Heart left ventricle (tissue), 16 donors: ENCODE data around the gene CNTFR. TPM values are rescaled to one million over a fixed set of nuclear protein-coding genes. Genes with fewer than 3 reads are reported as not detected.

Experiments used
- ATAC-seq, 4 donors: fragments of 200-7000 bp; cut with Tn5 transposase; one replicate each; pipeline ENCODE4 v1.9.1; 2020 to 2022; ENCODE audit warnings: moderate library complexity in 4 of 4, mild to moderate bottlenecking in 3 of 4, moderate number of reproducible peaks in 1 of 4
- DNase-seq, 5 donors: peaks; one replicate each; pipeline ENCODE4 v3.0.0-alpha.2; 2020
- H3K27ac ChIP-seq, 12 donors: fragments of 200-600 bp; sonication (generic) in 4 of 12; one replicate each; pipeline versions ENCODE4 v1.5.0 to v1.8.0; 2016 to 2022; ENCODE audit warnings: mild to moderate bottlenecking in 2 of 12
- H3K27me3 ChIP-seq, 9 donors: fragments of 200-600 bp; sonication (generic) in 2 of 9; one replicate each; pipeline versions ENCODE4 v1.5.1 to v1.8.0; 2016 to 2022; ENCODE audit warnings: mild to moderate bottlenecking in 3 of 9
- H3K36me3 ChIP-seq, 9 donors: fragments of 200-600 bp; sonication (generic) in 2 of 9; one replicate each; pipeline versions ENCODE4 v1.5.0 to v1.8.0; 2018 to 2022; ENCODE audit warnings: mild to moderate bottlenecking in 2 of 9
- H3K4me1 ChIP-seq, 12 donors: fragments of 200-600 bp; sonication (generic) in 4 of 12; one replicate each; pipeline versions ENCODE4 v1.5.0 to v1.8.0; 2016 to 2022; ENCODE audit warnings: mild to moderate bottlenecking in 3 of 12
- H3K4me3 ChIP-seq, 12 donors: fragments of 200-600 bp; sonication (generic) in 4 of 12; one replicate each; pipeline versions ENCODE4 v1.5.0 to v1.8.0; 2017 to 2022; ENCODE audit warnings: mild to moderate bottlenecking in 9 of 12, moderate library complexity in 4 of 12
- H3K9me3 ChIP-seq, 12 donors: fragments of 200-600 bp; sonication (generic) in 4 of 12; one replicate each; pipeline versions ENCODE4 v1.5.0 to v1.8.0; 2016 to 2022; ENCODE audit warnings: mild to moderate bottlenecking in 1 of 12
- CTCF ChIP-seq, 12 donors: fragments of 200-600 bp; sonication (generic) in 4 of 12; IDR thresholded peaks; one replicate each; pipeline versions ENCODE4 v1.5.0 to v1.8.0; 2018 to 2022; ENCODE audit warnings: antibody characterized with exemption in 12 of 12, mild to moderate bottlenecking in 5 of 12
- POLR2A ChIP-seq, 2 donors: fragments of 450-650 bp; IDR thresholded peaks; one replicate each; pipeline ENCODE4 v1.6.1; 2017; ENCODE audit warnings: antibody characterized with exemption in 2 of 2, mild to moderate bottlenecking in 2 of 2, moderate library complexity in 2 of 2
- WGBS, 4 donors: extraction: QIAGEN DNeasy Blood & Tissue Kit in 2 of 4; methylation state at CpG; one replicate each; pipeline versions ENCODE4 v1.1.5 to v1.1.7; 2013 to 2018; 5-methylcytosine and 5-hydroxymethylcytosine counted together
- intact Hi-C, 10 donors: fragments of 100-400 bp; cut with DNase I; formaldehyde crosslinking; loops; one replicate each; pipeline versions ENCODE4 v1.11.1 to v1.14.2; 2022
- polyA plus RNA-seq, 2 donors: library from polyadenylated mRNA; stranded (reverse); fragments of 200-250 nt; gene quantifications; one replicate each; pipeline ENCODE4 v1.2.3, GENCODE V29; 2013
- total RNA-seq, 9 donors: library from RNA; depleted of rRNA in 2 of 9; stranded (reverse); fragments of >200 nt in 2 of 9; fragmentation: NEBNext Ultra II Directional in 3 of 9; extraction: Animal tissue kit (Norgen Biotek cat#: 25700) in 3 of 9; gene quantifications; one replicate each; pipeline versions ENCODE4 v1.1.0 to v1.2.4, GENCODE V29; 2016 to 2023
- donor health status: ischemic (EF 13 %, LVEDD 7.1; RV severe dilation, severe dysfunction).
- donor health status: healthy with polysubstance abuse.
- donor health status: DM: no; HTN: yes; CAD: no.
- donor health status: DM: no; HTN: no; CAD: no.
- donor health status: ischemic (EF 25% LVEDD 6.9; RV normal size, moderate dysfunction).
- donor health status: ischemic (EF 25% LVEDD 5.7; RV mildly dilated, moderate dysfunction).
- donor health status: healthy.
- donor health status: DM: yes; HTN: yes; CAD: no.
- donor health status: ischemic (EF 35%, LVEDD 5.7; RV mildly dilated, moderate dysfunction).
- donor health status: nonischemic (EF 11% LVEDD 7.7; RV severe dilation, severe dysfunction).
- donor health status: DM: yes; HTN: yes; CAD: no.
- donor health status: PGD.
- donor health status: ischemic (EF 29% LVEDD 5.4; RV normal size, mild dysfunction).
- donor health status: nonischemic (EF 23%, LVEDD 6.1; RV moderate dilation, normal function).

Gene CNTFR
- total and polyA plus RNA-seq, 11 donors: 0.43 to 9.8 (median 2.0) TPM

- WGBS, 4 donors: 91 to 100% (median 96%) methylated on average over 1 to 7 of the region's 7 CpGs
Measured at GRCh38 chr9:34506623-34507022, 82.9 kb downstream of the CNTFR start.

GRCh38 chr9:34505370-34506120, 84.0 kb downstream of the CNTFR start:
- no peak for DNase-seq
- peaks cover 0 to 25% (median 15%) of the 10 kb centered on the region in 12 donors for H3K4me1 ChIP-seq
- H3K9me3 ChIP-seq: no peaks in the 10 kb centered on the region
- 76 to 93% (median 87%) methylated on average over 5 of the region's 5 CpGs for WGBS, 4 donors
- no peaks in the 10 kb centered on the region for H3K36me3 ChIP-seq
- no peak overlapping the region for H3K4me3 ChIP-seq
- no peak overlapping the region for H3K27ac ChIP-seq
- TF ChIP-seq CTCF (IDR thresholded peaks at IDR 0.05) (no peak), POLR2A (IDR thresholded peaks at IDR 0.05) (no peak)
- intact Hi-C loops: loop anchor here in 4 of 10 donors (10.0 kb wide), 3 partner anchors 89 to 171 kb away; no protein-coding TSS in a partner anchor
- H3K27me3 ChIP-seq: peaks cover 0 to under 1% (median 0%) of the 10 kb centered on the region in 9 donors
- ATAC-seq: no peak

More at GRCh38 chr9:34506623-34507022, 82.9 kb downstream of the CNTFR start:
- no peak overlapping the region for H3K4me3 ChIP-seq
- H3K27me3 ChIP-seq: no peaks in the 10 kb centered on the region
- no peaks in the 10 kb centered on the region for H3K36me3 ChIP-seq
- intact Hi-C loops: loop anchor here in 4 of 10 donors (10.0 kb wide), 3 partner anchors 88 to 172 kb away; no protein-coding TSS in a partner anchor
- TF ChIP-seq POLR2A (IDR thresholded peaks at IDR 0.05): no peak
- TF ChIP-seq CTCF (IDR thresholded peaks at IDR 0.05): no peak
- no peak for ATAC-seq
- peaks cover 0 to 15% (median 9%) of the 10 kb centered on the region in 12 donors for H3K4me1 ChIP-seq
- no peak overlapping the region for H3K27ac ChIP-seq
- no peak for DNase-seq
- H3K9me3 ChIP-seq: no peaks in the 10 kb centered on the region

DNA sequence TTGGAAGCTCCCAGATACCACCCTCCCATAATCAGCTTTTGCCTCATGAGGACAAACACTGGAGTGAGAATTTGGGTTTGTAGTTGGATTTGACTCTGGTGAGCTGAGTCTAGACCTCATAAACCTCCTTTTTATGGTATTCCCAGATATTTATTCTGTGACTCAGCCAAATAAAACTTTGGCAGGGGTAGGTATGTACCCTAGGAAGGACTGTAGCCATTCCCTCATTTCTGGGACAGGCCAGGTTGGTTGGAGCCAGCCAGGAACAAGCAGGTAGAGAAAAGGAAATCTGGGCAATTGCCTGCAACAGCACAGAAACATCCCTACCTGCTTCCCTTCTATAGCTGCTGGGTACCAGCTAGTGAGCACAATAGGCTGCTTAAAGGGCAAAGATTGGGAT, 86.1 kb downstream of the CNTFR start:
- intact Hi-C loops: loop anchor here in 9 of 10 donors (2.0 to 10.0 kb wide), 9 partner anchors 44 to 171 kb away; no protein-coding TSS in a partner anchor
- Histone ChIP-seq H3K36me3 (no peaks in the 10 kb centered on the region), H3K27ac (no peak overlapping the region), H3K4me3 (no peak overlapping the region), H3K4me1 (peaks cover 0 to 26% (median 15%) of the 10 kb centered on the region in 12 donors), H3K27me3 (peaks cover 0 to 5% (median 0%) of the 10 kb centered on the region in 9 donors), H3K9me3 (no peaks in the 10 kb centered on the region)
- no peak for DNase-seq
- ATAC-seq: no peak
- no peak for TF ChIP-seq CTCF (IDR thresholded peaks at IDR 0.05)
- TF ChIP-seq POLR2A (IDR thresholded peaks at IDR 0.05): no peak

- WGBS, 4 donors: 65 to 82% (median 78%) methylated on average over 6 of the region's 6 CpGs
- Histone ChIP-seq H3K36me3 (no peaks in the 10 kb centered on the region), H3K27me3 (peaks cover 0 to 5% (median 0%) of the 10 kb centered on the region in 9 donors), H3K27ac (no peak overlapping the region), H3K4me3 (no peak overlapping the region), H3K4me1 (peaks cover 0 to 26% (median 15%) of the 10 kb centered on the region in 12 donors), H3K9me3 (no peaks in the 10 kb centered on the region)
- DNase-seq: no peak
- intact Hi-C loops: loop anchor here in 9 of 10 donors (2.0 to 10.0 kb wide), 9 partner anchors 44 to 171 kb away; no protein-coding TSS in a partner anchor
- no peak for TF ChIP-seq POLR2A (IDR thresholded peaks at IDR 0.05)
- TF ChIP-seq CTCF (IDR thresholded peaks at IDR 0.05): no peak
- ATAC-seq: no peak
Measured at GRCh38 chr9:34502891-34503290, 86.6 kb downstream of the CNTFR start.
